K562 (cell line): Measurements from ENCODE around the gene ANO1. TPM values are rescaled to one million over a fixed set of nuclear protein-coding genes. Genes with fewer than 3 reads are reported as not detected.

Source experiments
- ATAC-seq: fragments of 200-7000 bp; cut with Tn5 transposase; 3 replicates; pipeline ENCODE4 v1.9.1; 2020; ENCODE audit warnings: moderate library complexity
- BruUV-seq: library from RNA; stranded (reverse); fragments of 400-500 nt; replicated peaks from 2 replicates; lab custom pipeline; 2021; lab: Mats Ljungman, UMichigan
- CTCF ChIA-PET: fragments of 300-600 bp; formaldehyde crosslinking; extraction: SDS; loops from one replicate; lab custom pipeline; 2021; ENCODE audit warnings: low intra/inter-chr PET ratio; lab: Yijun Ruan, JAX
- POLR2A ChIA-PET: fragments of 300-600, 350-650 bp; sonication (Branson Sonifier 250); formaldehyde crosslinking; extraction: SDS; loops from one replicate; lab custom pipeline; 2021; ENCODE audit warnings: antibody characterized with exemption, inconsistent platforms; lab: Yijun Ruan, JAX
- DNase-seq, 4 experiments: peaks; one replicate each; pipeline versions ENCODE4 v3.0.0 to v3.0.0-alpha.2; 2011 to 2018; ENCODE audit warnings: low spot score in 3 of 4, mixed read lengths in 3 of 4; ENCODE audit errors: extremely low read depth in 1 of 4
- FAIRE-seq: peaks from 2 replicates; lab custom pipeline; 2011; peaks lifted over from hg19 to GRCh38; lab: Jason Lieb, UNC
- H2AFZ ChIP-seq: 2 replicates; pipeline ENCODE4 v1.6.0; 2011; ENCODE audit warnings: low read depth, low read length, control low read depth, inconsistent platforms
- H3K27ac ChIP-seq: fragments of 200-600 bp; 3 replicates; pipeline ENCODE4 v1.8.0; 2011; ENCODE audit warnings: low read depth, mild to moderate bottlenecking, control low read depth, inconsistent platforms, low read length, moderate library complexity, mixed read lengths; ENCODE audit errors: extremely low read depth
- H3K27me3 ChIP-seq, 2 experiments: fragments of 300-600 bp in 1 of 2; 2 replicates in 1 of 2; 3 replicates in 1 of 2; pipeline versions ENCODE4 v1.6.0 to v1.8.0; 2011; ENCODE audit warnings: inconsistent platforms in 2 of 2, low read length in 2 of 2, mild to moderate bottlenecking in 1 of 2, mixed read lengths in 1 of 2, moderate library complexity in 1 of 2; ENCODE audit not compliant: control insufficient read depth in 2 of 2, insufficient read depth in 2 of 2
- H3K36me3 ChIP-seq: fragments of 300-600 bp; 3 replicates; pipeline ENCODE4 v1.8.0; 2011; ENCODE audit warnings: mild to moderate bottlenecking, low read length, inconsistent platforms; ENCODE audit not compliant: control insufficient read depth, insufficient read depth
- H3K4me1 ChIP-seq, 2 experiments: fragments of 200-600 bp in 1 of 2; replicated peaks in 1 of 2; 2 replicates in 1 of 2; 3 replicates in 1 of 2; pipeline versions ENCODE4 v1.5.1 to v1.8.0; 2011; ENCODE audit warnings: inconsistent platforms in 2 of 2, low read length in 2 of 2, mild to moderate bottlenecking in 1 of 2, mixed read lengths in 1 of 2, moderate library complexity in 1 of 2; ENCODE audit not compliant: control insufficient read depth in 2 of 2, insufficient read depth in 2 of 2
- H3K4me2 ChIP-seq: 2 replicates; pipeline ENCODE4 v1.6.1; 2011; ENCODE audit warnings: low read length, control low read depth, inconsistent platforms, mixed read lengths; ENCODE audit not compliant: insufficient read depth
- H3K4me3 ChIP-seq: fragments of 200-600 bp; sonication (generic), shearing (Covaris generic); 2 replicates; pipeline ENCODE4 v1.5.1; 2016; ENCODE audit warnings: control low read depth, inconsistent platforms
- H3K79me2 ChIP-seq: fragments of 200-600 bp; 3 replicates; pipeline ENCODE4 v1.8.0; 2011; ENCODE audit warnings: low read length, inconsistent platforms; ENCODE audit not compliant: control insufficient read depth, insufficient read depth
- H3K9ac ChIP-seq, 2 experiments: 2 replicates each; pipeline versions ENCODE4 v1.6.0 to v1.6.1; 2011; ENCODE audit warnings: low read depth in 2 of 2, low read length in 2 of 2, control low read depth in 1 of 2, inconsistent platforms in 1 of 2, mild to moderate bottlenecking in 1 of 2, mixed read lengths in 1 of 2; ENCODE audit not compliant: insufficient read depth in 1 of 2
- H3K9me1 ChIP-seq: one replicate; pipeline ENCODE4 v1.6.0; 2011; ENCODE audit warnings: inconsistent platforms, mild to moderate bottlenecking, low read length, moderate library complexity; ENCODE audit not compliant: control insufficient read depth, insufficient read depth
- H3K9me3 ChIP-seq: replicated peaks from 2 replicates; pipeline ENCODE4 v1.5.1; 2011; ENCODE audit warnings: low read depth, low read length, inconsistent platforms; ENCODE audit not compliant: control insufficient read depth, insufficient read depth
- H4K20me1 ChIP-seq: replicated peaks from 2 replicates; pipeline ENCODE4 v1.6.1; 2011; ENCODE audit warnings: low read length, inconsistent platforms, mixed read lengths; ENCODE audit not compliant: control insufficient read depth, insufficient read depth
- BCOR ChIP-seq: fragments of 450-650 bp; IDR thresholded peaks from 2 replicates; pipeline ENCODE4 v1.6.1; 2016
- FOXP1 ChIP-seq: sonication (generic); formaldehyde crosslinking; IDR thresholded peaks from 2 replicates; pipeline ENCODE4 v1.8.0; 2022; ENCODE audit warnings: mild to moderate bottlenecking, missing genetic modification reagents
- HOXB6 ChIP-seq: fragments of 250-450 bp; sonication (Bioruptor Pico); IDR thresholded peaks from 2 replicates; pipeline ENCODE4 v1.5.1; 2022; ENCODE audit warnings: mild to moderate bottlenecking, borderline replicate concordance
- MYNN ChIP-seq, 2 experiments: sonication (generic); formaldehyde crosslinking in 1 of 2; IDR thresholded peaks; 2 replicates each; pipeline versions ENCODE4 v1.5.0 to v1.6.1; 2016 to 2020; ENCODE audit warnings: antibody characterized with exemption in 1 of 2, missing genetic modification reagents in 1 of 2
- RBM25 ChIP-seq: fragments of 200-400 bp; formaldehyde crosslinking; IDR thresholded peaks from 2 replicates; pipeline ENCODE4 v1.6.1; 2018; ENCODE audit warnings: low read length, low read depth, moderate library complexity; ENCODE audit not compliant: severe bottlenecking
- SMARCA5 ChIP-seq: fragments of 450-650 bp; IDR thresholded peaks from 2 replicates; pipeline ENCODE4 v1.6.1; 2016
- TSC22D4 ChIP-seq: fragments of 450-650 bp; IDR thresholded peaks from 2 replicates; pipeline ENCODE4 v1.6.1; 2016; ENCODE audit warnings: missing genetic modification characterization, missing biosample characterization, control low read depth
- ZKSCAN8 ChIP-seq: fragments of 200-800 bp; sonication (Bioruptor generic); IDR thresholded peaks from 2 replicates; pipeline ENCODE4 v1.6.1; 2016; ENCODE audit warnings: missing genetic modification characterization, missing compliant biosample characterization
- ZNF384 ChIP-seq: IDR thresholded peaks from 2 replicates; pipeline ENCODE4 v1.6.1; 2012; ENCODE audit warnings: low read depth, low read length, improper control_type of control experiment
- WGBS: fragments of 100-300 bp; shearing (Covaris generic); methylation state at CpG from one replicate; pipeline ENCODE4 v1.1.6; 2016; ENCODE audit warnings: low coverage, mixed read lengths; ENCODE audit not compliant: insufficient coverage; ENCODE audit errors: missing lambda C conversion rate; 5-methylcytosine and 5-hydroxymethylcytosine counted together
- in situ Hi-C: fragments of 300-500 bp; cut with MboI; formaldehyde crosslinking; loops from 4 replicates; pipeline ENCODE4 v1.15.0; 2018; ENCODE audit warnings: inconsistent platforms, mixed read lengths
- intact Hi-C: fragments of 100-400 bp; cut with micrococcal nuclease; formaldehyde crosslinking; loops from 2 replicates; pipeline ENCODE4 v1.14.2; 2022
- polyA plus RNA-seq, 8 experiments: library from polyadenylated mRNA; depleted of rRNA in 4 of 8; stranded (reverse) in 5 of 8; unstranded in 3 of 8; fragments of >200 nt; fragmentation: Nextera tagmentation in 2 of 8; fragmentation: Illumina TruSeq in 1 of 8; extraction: Ambion mirVana in 2 of 8; extraction: Trizol in 1 of 8; gene quantifications; 2 replicates each; pipeline versions ENCODE4 v1.2.1 to v1.2.3, GENCODE V29; 2011 to 2014; ENCODE audit warnings: inconsistent platforms in 1 of 8, missing spikeins in 1 of 8
- total RNA-seq, 7 experiments: library from RNA; depleted of rRNA in 6 of 7; stranded (reverse); fragments of >200 nt in 6 of 7; fragmentation: Illumina TruSeq in 2 of 7; extraction: Trizol in 2 of 7; gene quantifications; 2 replicates each; pipeline versions ENCODE4 v1.2.1 to v1.2.3, GENCODE V29; 2011 to 2021; ENCODE audit warnings: low replicate concordance in 1 of 7

The ANO1 gene
- total and polyA plus RNA-seq, 9 of the 15 experiments (the other 6 are each of a cell fraction or from before 2014, with no cell fraction given), result not detected

GRCh38 chr11:70161043-70161625 lies 83.0 kb downstream of the ANO1 start (continued):
- TF ChIP-seq ZNF384, result no peak
- peak; percentile 83 for TF ChIP-seq BCOR
- peak; percentile 50; the same call in 1 of the 2 replicates for TF ChIP-seq SMARCA5
- peak; percentile 74 for TF ChIP-seq RBM25

- no peaks in the 10 kb centered on the region for H3K9me3 ChIP-seq
- H3K36me3 ChIP-seq, result no peaks in the 10 kb centered on the region
- intact Hi-C loops, result no loop called here
- no peaks in the 10 kb centered on the region for H3K79me2 ChIP-seq
- DNase-seq, result peak in 1 of 4 experiments; percentile 25
- no peak overlapping the region; a peak in 1 of 4 replicates for H3K9ac ChIP-seq
- in situ Hi-C loops, result no loop called here
- CTCF ChIA-PET, result no interaction called here
- no peak overlapping the region for H3K4me3 ChIP-seq
- WGBS, result 5% methylated on average over 10 of the region's 10 CpGs
- no peak overlapping the region for H3K4me2 ChIP-seq
- POLR2A ChIA-PET, result interaction anchor here (0.6 kb wide), 1 partner anchor 15 kb away, joined by 3 read pairs; no protein-coding TSS in a partner anchor
- peaks cover 15% of the 10 kb centered on the region for H4K20me1 ChIP-seq
- no peak for TF ChIP-seq ZKSCAN8 (CRISPR knock-in tag)
- TF ChIP-seq TSC22D4, result no peak
- TF ChIP-seq MYNN (IDR thresholded peaks at IDR 0.05), result no peak
- TF ChIP-seq MYNN (CRISPR knock-in tag; IDR thresholded peaks at IDR 0.05), result no peak
- TF ChIP-seq FOXP1 (CRISPR knock-in tag), result no peak
- TF ChIP-seq HOXB6 (CRISPR knock-in tag), result no peak
- no TSS peak for BruUV-seq
- ATAC-seq, result no peak
- H3K9me1 ChIP-seq, result no peaks in the 10 kb centered on the region
- H2AFZ ChIP-seq, result no peak overlapping the region
- FAIRE-seq, result no peak
- peaks cover 37 to 88% of the 10 kb centered on the region in 2 experiments for H3K27me3 ChIP-seq
- peaks cover 0 to 8% of the 10 kb centered on the region in 2 experiments; a peak in 1 of 5 replicates for H3K4me1 ChIP-seq
- H3K27ac ChIP-seq, result no peak overlapping the region
These were observed 86.6 kb downstream of the ANO1 start for GRCh38 chr11:70164705-70165104.
